GM12874 (cell line): ENCODE data around the gene CTNND1.

ENCODE experiments used
- CTCF ChIP-seq: IDR thresholded peaks from 2 replicates; pipeline ENCODE4 v1.5.1; 2011; ENCODE audit warnings: low read depth, mild to moderate bottlenecking, control low read depth, low read length, moderate library complexity; ENCODE audit not compliant: insufficient read depth

The CTNND1 gene

GRCh38 chr11:57761301-57762234 is at the start of gene CTNND1:
TSS of gene CTNND1 (plus strand) at chr11:57761802. CDS start at chr11:57791479, 29,677 bp downstream.
- no peak for TF ChIP-seq CTCF

GRCh38 chr11:57712256-57713150 is 49.1 kb upstream of the CTNND1 start, which contains the start of gene TMX2:
TSS of gene TMX2 (plus strand) at chr11:57712593. CDS start at chr11:57712619, 26 bp downstream.
- no peak for TF ChIP-seq CTCF

- no peak for TF ChIP-seq CTCF
Observed at GRCh38 chr11:57713835-57714234, 47.8 kb upstream of the CTNND1 start.

GRCh38 chr11:57727185-57727584 is 34.4 kb upstream of the CTNND1 start:
- no peak for TF ChIP-seq CTCF

- no peak for TF ChIP-seq CTCF
Observed at GRCh38 chr11:57728829-57729228, 32.8 kb upstream of the CTNND1 start.

GRCh38 chr11:57729479-57729878 is 32.1 kb upstream of the CTNND1 start:
- TF ChIP-seq CTCF: no peak

GRCh38 chr11:57732661-57733060 is 28.9 kb upstream of the CTNND1 start:
- TF ChIP-seq CTCF: no peak
